Ovary (tissue), 3 donors: ENCODE measurements around the gene TMEM86B.

ENCODE experiments used
- POLR2A ChIP-seq: fragments of 450-650 bp; IDR thresholded peaks from one replicate; pipeline ENCODE4 v1.6.1; 2017; ENCODE audit warnings: antibody characterized with exemption, mild to moderate bottlenecking, moderate library complexity
- TF ChIP-seq, protein P1 (sequence below), 3 donors: fragments of 450-650 bp in 2 of 3; fragments of 200-600 bp in 1 of 3; IDR thresholded peaks; one replicate each; pipeline versions ENCODE4 v1.5.1 to v1.8.0; 2016 to 2022; ENCODE audit warnings: antibody characterized with exemption in 3 of 3, mild to moderate bottlenecking in 1 of 3
- donor health status: DM: no; HTN: no; CAD: no.

DNA sequence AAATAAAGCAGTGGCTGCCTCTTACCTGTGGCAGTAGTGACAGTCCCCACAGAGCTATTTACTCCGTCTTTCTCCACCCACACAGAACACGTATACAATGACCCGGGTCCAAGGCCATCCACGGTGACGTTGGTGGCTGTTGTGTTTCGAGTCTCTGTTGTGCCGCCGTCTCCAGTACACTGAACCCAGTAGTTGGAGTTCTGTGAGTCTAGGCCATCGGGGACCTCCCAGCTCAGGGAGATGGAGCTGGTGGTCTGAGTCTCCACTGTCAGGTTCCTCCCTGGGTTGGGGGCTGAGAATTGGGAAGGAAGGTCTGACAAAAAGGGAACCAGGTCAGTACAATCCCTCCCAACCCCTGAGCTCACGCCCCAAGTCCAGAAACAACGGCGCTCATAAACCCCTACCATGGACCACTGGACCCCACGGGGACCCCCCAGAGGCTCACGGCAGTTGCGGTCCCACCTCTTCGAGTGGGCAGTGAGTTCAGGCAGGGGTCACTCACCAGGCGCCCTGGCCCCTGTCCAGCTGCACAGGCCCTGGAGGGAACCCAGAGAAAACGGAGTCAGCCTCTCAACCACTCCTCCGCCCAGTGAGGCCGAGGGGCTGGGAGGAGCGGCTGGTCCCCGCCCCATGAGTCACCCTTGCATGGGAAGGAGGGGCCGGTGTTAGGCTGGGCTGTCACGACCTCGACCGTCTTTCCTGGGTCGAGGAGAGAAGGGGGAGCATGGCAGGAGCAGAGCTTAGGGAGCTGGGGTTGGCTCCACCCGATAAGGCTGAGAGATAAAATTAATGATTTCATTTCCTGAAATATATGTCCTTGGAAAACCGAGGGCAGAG is 21.7 kb downstream of the TMEM86B start:
- TF ChIP-seq, protein P1, sequence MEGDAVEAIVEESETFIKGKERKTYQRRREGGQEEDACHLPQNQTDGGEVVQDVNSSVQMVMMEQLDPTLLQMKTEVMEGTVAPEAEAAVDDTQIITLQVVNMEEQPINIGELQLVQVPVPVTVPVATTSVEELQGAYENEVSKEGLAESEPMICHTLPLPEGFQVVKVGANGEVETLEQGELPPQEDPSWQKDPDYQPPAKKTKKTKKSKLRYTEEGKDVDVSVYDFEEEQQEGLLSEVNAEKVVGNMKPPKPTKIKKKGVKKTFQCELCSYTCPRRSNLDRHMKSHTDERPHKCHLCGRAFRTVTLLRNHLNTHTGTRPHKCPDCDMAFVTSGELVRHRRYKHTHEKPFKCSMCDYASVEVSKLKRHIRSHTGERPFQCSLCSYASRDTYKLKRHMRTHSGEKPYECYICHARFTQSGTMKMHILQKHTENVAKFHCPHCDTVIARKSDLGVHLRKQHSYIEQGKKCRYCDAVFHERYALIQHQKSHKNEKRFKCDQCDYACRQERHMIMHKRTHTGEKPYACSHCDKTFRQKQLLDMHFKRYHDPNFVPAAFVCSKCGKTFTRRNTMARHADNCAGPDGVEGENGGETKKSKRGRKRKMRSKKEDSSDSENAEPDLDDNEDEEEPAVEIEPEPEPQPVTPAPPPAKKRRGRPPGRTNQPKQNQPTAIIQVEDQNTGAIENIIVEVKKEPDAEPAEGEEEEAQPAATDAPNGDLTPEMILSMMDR (IDR thresholded peaks at IDR 0.05) = no peak
- TF ChIP-seq POLR2A = no peak
